SKM-1 (cell line): ENCODE results near the gene ENC1.
"Not testable (repeated sequence)": the region's sequence is repeated elsewhere in the genome, so short reads cannot be mapped to it uniquely, and the experiment has no call there.

Experiments
- DNase-seq: peaks from one replicate; lab custom pipeline; 2025; ENCODE audit not compliant: unreplicated experiment; lab: John Stamatoyannopoulos, UW

Gene ENC1, protein sequence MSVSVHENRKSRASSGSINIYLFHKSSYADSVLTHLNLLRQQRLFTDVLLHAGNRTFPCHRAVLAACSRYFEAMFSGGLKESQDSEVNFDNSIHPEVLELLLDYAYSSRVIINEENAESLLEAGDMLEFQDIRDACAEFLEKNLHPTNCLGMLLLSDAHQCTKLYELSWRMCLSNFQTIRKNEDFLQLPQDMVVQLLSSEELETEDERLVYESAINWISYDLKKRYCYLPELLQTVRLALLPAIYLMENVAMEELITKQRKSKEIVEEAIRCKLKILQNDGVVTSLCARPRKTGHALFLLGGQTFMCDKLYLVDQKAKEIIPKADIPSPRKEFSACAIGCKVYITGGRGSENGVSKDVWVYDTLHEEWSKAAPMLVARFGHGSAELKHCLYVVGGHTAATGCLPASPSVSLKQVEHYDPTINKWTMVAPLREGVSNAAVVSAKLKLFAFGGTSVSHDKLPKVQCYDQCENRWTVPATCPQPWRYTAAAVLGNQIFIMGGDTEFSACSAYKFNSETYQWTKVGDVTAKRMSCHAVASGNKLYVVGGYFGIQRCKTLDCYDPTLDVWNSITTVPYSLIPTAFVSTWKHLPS

DNA sequence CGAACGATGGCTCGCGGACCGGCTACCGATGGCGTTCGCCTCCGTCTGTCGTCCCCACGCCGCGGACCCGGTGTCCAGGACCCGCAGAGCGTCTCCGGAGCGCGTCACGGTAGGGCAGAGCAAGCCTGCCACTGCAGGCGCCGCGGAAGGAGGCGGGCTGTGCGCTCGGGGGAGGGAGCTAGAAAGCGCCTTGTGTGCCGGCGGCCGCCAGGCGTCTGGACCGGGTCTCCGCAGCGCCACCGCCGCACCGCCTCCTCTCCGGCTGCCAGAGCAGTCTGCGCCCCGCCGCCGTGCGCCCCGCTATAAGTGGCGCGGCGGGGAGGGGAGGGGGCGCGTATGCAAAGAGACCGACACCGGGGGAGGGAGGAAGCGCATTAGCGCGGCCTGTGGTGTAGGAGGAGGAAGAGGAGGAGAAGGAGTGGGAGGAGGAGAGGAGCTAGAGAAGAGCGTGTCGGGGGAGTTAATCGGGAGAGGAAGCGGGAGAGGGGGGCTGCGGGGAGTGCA is at the start of gene ENC1:
ENC1 (minus strand) TSS at position 279 of the 504 bp plus-strand sequence. CDS start 4,243 bp downstream, outside the sequence.
- DNase-seq, result peak; percentile 94

DNA sequence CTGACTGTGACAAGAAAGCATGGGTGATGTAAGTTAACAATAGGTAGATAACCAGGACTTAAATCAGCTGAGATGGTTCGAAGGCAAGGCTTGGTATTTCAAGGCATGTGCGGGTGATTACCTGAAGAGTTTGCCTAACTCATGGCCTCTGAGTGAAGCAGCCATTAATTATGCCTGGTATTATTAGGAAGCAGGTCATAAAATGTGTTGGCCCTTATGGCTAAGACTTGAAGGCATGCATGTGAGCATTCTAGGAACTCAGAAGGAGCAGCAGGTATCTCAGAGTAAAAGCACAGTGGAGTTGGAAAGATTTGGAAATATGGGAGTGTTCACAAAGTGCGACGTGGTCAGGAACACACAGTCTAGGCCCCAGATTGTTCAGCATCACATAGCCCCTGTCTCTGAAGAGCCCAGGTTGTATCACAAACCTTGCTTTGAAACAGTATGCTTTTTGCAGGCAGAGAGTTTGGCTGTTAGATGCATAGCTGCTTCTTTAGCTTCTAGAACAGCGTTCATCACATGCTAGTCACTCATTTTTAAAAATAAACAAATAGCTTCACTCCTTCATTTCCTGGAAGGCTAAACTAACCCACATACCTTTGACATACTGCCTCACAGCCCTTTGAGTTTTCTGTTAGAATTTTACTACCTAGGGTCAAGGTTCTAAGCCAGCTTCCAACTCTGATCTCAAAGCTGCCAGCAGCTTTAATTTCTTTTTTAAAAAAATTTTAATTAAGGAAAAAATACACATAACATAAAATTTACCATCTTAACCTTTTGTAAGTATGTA is 46.6 kb upstream of the ENC1 start:
- DNase-seq, result no peak

DNA sequence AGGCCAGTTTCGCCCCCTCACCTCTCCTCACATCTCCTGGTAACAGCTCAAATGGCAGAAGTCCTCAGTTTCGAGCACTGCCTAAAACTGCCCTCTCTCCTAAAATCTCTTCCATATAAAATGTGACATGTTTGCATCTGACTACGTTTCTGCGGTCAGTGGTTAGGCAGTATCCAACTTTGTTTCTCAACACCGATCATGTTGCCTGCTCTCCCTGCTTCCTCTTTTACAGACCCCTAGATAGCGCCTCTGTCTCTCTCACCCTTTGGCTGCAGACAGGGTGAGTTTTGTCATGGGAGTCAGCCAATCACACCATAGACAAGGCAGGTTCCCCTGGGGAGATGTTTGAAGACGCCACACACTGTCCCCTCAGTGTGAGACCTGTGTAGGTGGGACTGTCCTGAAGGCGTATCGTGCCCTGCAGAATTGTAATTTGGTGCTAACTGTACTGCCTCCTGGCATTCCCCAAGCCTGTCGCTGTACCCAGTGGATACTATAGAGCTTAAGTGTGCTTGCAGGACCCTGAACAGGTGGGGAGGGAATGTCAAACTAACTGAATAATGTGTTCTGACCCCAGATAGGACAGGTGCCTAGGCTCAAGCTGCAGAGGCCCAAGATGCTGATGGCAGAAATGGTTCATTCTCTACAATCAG is 45.6 kb upstream of the ENC1 start:
- DNase-seq, result no peak

DNA sequence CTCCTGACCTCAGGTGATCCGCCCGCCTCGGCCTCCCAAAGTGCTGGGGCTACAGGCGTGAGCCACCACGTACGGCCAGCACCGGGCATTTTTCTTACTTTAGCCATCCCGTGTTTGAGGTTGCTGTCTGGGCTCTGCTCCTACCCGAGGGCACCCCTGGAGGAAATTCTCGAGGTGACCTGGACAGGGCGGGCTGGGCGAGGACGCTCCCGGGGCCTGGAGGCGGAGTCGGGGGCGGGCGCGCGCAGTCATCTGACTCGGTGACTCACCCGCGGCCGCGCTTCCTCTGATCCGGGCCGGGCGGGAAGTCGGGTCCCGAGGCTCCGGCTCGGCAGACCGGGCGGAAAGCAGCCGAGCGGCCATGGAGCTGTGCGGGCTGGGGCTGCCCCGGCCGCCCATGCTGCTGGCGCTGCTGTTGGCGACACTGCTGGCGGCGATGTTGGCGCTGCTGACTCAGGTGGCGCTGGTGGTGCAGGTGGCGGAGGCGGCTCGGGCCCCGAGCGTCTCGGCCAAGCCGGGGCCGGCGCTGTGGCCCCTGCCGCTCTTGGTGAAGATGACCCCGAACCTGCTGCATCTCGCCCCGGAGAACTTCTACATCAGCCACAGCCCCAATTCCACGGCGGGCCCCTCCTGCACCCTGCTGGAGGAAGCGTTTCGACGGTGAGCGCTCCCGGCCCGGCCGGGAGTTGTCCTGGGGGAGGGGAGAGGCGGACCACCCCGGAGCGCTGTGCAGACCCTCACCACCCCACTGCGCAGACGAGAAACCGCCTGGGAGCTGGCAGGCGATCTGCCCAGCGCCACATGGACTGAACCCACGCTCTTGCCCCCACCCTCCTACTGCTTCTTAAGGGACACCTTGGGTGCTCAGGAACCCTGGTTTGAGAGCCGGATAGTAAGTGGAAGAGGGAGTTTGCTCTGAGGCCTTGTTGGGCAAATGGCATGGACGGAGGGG is 44.6 kb upstream of the ENC1 start, which contains the start of gene HEXB:
HEXB (plus strand) TSS at position 334 of the 952 bp plus-strand sequence; CDS start at position 362, 28 bp downstream.
- peak; percentile 66 for DNase-seq

DNA sequence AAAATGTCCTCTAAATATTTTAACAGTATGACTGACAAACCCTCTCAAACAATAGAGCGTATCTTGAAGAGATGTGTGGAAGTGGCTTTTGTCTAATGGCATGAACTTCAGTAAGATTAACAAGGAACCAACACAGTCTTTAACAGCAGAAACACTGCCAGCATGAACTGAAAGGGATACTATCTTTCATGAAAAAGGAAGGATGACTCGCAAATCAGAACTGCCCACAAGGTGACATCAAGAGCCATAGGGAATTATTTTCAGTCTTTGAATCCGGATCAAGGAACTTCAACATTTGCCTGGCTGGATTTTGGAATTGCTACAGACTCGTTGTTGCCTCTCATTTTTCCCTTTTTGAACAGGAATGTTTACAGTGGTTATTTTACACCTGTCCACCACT is 39.4 kb upstream of the ENC1 start:
- no peak for DNase-seq

DNA sequence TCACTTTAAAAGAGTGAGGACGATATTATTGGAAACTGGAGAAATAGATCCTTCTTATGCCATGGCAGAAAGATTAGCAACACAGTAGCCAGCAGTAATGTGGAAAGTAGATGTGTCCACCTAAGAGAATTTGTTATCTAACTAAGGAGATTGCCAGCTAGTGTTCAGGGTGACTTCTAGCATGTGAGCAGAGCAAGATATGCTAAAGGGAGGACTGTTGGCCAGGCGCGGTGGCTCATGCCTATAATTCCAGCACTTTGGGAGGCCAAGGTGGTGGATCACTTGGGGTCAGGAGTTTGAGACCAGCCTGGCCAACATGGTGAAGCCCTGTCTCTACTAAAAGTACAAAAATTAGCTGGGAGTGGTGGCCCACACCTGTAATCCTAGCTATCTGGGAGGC is 38.8 kb upstream of the ENC1 start:
- DNase-seq, result not testable (repeated sequence)

DNA sequence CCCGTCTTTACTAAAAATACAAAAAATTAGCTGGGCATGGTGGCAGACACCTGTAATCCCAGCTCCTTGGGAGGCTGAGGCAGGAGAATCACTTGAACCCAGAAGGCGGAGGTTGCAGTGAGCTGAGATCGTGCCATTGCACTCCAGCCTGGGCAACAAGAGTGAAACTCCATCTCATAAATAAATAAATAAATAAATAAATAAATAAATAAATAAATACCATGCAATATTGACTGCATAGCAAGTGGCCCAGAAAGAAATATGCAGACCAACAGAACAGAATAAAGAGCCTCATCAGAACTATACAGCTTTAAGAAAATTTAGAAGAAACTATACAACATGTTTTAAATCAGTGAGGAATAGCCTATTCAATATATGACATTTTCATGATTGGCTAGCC is 37.6 kb upstream of the ENC1 start:
- not testable (repeated sequence) for DNase-seq

DNA sequence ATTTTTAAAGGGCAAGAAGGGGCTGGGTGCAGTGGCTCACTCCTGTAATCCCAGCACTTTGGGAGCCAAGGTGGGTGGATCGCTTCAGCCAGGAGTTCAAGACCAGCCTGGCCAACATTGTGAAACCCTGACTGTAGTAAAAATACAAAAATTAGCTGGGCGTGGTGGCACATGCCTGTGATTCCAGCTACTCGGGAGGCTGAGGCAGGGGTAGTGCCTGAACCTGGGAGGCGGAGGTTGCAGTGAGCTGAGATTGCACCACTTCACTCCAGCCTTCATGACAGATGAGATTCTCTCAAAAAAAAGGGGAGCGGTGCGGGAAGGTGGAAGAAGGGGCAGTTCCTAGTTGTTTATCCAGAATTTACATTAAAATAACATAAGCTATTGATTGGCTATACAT is 35.9 kb upstream of the ENC1 start:
- not testable (repeated sequence) for DNase-seq

DNA sequence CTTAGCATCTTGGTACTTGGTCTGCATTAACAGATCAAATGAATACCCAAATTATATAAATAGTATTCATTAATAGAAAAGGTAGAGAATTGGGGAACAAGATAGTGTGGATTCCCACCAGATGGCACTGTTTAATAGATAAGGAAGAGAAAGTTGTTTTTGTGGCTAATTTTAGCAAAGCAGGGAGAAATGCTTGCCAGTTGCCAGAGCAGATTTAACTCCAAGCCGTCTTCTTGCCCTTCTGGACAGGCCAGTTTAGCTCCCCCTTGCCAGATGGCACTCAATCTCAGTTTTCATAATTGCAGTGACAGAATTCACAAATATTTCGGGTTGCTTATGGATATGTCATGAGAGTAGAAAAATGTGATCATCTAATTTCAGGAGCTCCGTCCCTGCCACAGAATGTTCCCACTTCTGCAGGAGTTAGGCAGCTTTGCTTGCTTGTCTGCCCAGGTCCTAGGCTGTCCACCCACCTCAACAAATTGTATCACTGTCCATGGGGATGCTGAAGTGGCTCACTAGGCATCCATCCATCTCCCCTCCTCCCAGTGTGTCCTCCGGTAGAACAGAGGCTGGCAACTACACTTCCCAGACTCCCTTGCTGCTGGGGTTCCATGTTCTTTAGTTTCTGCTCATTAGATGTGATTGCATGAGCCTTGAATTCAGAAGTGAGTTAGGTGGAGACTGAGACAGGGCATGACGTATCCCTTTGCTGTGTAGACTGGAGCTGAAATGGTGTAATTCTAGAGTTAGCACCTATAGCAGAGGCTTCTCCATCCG is 32.7 kb upstream of the ENC1 start:
- DNase-seq, result peak; percentile 4

DNA sequence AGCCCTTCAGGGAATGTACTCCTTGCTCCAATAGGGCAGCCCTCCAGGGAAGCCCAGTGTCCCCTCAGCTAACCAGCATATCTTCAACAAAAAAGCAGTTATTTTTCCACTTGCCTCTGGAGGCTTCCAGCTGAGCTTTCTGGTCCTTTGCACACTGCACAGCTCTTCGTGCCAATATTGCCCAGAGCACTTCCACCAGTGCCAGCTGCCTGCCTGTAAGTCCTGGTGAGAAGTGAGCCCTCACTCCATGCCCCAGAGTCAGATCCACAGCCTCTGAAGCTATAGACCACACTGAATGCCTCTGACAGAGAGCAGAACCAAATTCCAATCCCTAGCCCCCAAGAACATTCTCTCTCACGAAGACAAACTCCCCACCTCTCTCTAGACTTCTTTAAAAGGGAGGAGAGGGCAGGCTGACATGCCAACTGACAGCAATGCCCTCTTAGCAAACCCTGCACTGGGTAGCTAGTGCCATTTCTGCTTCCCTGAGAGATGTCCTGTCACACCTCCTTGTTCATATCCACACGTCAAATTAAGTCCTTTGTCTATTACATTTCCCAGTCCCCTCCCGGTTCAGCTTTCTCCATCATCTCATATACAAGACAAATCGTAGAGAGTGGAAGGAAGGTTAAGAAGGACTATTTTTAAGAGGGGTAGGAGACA is 31.8 kb upstream of the ENC1 start:
- no peak for DNase-seq

DNA sequence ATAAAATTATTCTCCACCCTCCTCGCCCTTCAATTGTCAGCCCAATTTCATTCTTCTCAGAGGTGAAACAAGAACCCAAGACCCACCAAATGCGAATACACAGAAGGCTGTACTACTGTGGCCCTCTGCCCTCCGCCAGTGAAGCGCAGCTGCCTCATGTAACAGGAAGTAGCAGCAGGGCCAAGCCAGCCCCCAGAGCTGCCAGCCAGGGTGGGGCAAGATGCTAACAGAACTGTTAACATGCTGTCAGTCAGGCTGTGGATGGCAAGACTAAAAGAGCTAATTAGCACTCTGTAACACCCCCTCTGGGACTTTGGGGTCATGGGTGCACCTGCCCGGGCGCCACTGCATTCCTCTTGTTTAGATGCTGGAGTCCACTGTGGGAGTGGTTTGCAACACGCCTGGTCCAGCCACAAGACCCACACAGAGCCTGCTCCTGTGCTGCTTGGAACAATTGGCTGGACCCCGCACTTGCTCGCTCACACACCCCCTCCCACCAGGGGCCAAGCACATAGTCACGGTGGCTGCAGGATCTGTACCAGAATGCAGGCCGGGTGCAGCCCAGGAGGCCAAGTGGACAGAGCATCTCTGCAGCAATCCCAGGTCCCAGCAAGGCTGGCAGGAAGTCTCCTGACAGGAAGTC is 30.0 kb upstream of the ENC1 start:
- no peak for DNase-seq

DNA sequence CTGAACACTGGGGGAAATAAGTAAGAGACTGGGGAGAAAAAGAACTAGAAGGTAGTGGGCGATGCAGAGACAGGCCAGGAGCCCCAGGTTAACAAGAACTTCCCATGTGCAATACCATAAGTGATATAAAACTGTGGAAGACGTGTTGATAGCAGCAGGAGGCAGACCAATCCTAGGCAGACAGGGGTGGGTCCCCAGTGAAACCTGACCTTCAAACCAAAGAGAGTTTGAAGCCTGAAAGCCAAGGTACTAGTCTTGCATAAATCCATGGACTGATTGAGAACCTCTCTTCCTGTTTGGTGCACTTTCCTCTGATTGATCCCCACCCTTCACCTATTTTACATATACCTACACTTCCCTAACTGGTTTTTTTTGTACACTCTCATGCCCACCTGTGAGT is 29.3 kb upstream of the ENC1 start:
- DNase-seq, result no peak

DNA sequence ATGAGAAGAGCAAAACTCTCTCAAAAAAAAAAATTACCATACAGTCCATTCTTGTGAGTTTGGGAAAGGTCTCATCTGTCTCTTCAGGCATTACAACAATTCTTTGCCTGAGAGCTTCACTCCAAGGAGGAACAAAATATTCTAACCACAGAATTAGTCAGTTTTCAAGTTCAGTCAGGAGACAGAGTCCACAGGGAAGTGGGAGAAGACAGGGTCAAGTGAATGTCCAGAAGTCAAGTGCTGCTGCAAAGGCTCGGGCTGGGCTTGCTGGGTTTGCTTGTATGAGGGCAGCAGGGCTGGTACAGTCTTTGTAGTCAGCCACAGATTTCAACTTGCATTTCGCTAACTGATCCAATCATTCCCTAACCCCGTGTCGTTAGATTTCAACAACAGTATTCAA is 26.9 kb upstream of the ENC1 start:
- no peak for DNase-seq

DNA sequence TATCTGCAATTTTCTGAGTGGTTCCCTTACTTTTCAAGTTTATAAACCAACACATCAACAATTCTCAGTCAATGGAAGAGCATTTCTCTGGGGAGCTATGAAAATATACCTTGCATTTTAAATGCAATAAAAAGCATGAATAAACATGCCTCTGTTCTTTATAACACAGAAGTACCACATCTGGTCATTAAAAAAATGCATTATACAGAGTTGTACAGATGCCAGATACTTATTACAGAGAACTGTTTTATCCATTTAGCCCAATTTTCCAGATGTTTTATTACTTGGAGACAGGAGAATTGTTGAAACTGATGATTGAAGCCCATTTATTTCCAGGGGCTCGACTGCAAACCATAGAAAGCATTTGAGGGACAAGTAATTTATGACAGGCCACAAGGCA is 25.3 kb upstream of the ENC1 start:
- DNase-seq, result no peak

DNA sequence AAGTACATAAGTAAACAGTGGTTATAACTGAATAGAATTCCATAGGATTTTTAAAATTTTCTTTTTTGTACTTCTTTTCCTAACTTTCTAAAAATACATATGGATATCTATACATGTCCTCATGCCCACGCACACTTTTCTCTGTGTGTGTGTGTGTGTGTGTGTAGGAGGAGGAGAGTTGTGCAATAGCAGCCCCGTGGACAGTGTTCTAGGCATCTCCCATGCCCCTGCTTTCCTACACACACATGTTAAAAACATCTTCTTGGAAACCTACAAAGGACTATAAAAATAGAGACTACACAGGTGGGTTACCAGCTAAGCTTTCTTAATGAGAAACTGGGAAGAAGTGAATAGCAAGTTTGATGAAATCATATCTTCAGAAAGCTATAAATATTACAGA is 24.7 kb upstream of the ENC1 start:
- DNase-seq, result no peak

DNA sequence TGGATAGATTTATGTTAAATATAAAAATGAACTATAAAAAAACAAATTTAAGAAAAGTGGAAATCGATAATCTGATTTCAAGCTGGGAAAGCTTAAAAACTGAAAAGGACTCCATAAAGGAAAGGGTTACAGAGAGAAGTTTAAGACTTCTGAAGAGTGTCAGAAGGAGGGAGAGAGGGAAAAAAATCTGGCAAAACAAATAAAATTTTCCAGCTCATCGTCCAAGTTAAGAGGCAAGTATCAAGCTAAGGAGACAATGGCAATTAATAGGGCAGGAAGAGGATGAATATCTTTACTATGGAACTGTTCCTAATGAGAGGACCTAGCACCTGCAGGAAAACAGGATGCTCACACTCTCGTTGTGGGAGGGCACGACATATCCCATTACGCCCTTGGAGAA is 24.0 kb upstream of the ENC1 start:
- no peak for DNase-seq

DNA sequence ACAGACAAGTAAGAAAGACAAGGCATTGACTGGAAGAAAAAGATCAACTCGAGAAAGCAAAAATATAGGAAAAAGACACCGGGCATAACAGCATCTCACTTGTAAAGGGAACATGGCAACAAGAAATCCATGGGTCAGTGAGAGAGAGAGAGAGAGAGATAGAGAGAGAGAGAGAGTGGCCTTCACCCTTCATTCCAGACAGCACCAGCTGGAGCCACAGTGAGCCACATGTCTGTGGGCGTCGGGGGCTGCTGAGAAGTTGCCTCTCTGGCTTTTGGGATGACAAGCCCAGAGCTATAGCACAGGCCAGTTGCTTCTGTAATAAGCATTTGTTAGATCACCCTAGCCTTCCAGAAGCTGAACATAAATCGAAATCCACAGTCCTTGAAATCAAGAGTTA is 20.3 kb upstream of the ENC1 start:
- DNase-seq, result no peak

DNA sequence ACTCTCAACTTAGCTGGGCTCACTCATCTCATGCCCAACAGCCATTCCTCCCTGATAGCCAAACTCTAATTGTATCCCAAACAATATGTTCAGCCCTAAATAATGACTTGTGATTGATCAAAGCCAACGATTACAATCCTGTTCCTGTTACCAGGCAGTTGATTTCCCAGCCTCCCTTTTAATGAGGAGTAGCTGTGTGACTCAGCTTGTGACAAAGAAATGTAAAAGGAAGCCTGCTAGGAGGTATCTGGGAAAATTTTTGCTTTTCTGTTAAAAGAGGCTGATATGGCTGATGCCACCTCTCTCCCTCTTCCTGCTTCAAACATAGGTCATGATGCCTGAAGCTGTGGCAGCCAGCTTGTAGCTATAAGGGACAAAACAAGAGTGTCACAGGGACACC is 19.6 kb upstream of the ENC1 start:
- no peak for DNase-seq
